22Rv1 (cell line): ENCODE measurements around the gene SH3GL1.

Experiments used
- CTCF ChIP-seq: fragments of 450-650 bp; IDR thresholded peaks from 2 replicates; pipeline ENCODE4 v1.5.1; 2017; ENCODE audit warnings: mild to moderate bottlenecking
- ZFX ChIP-seq: fragments of 450-650 bp; IDR thresholded peaks from 2 replicates; pipeline ENCODE4 v1.6.1; 2017; ENCODE audit warnings: antibody characterized with exemption, borderline replicate concordance

- no peak for TF ChIP-seq CTCF
- no peak for TF ChIP-seq ZFX
Observed at GRCh38 chr19:4357095-4357797, 43.1 kb downstream of the SH3GL1 start.
